ENCODE measurements around the gene SCO2.

SCO2 gene

GRCh38 chr22:50521710-50522109 lies 3.7 kb downstream of the SCO2 start:
- TF ChIP-seq ZBTB7A (IDR thresholded peaks at IDR 0.05; ENCODE audit: low read depth), result no peak
- TF ChIP-seq YY1 (IDR thresholded peaks at IDR 0.05; ENCODE audit: low read depth), result no peak
- TF ChIP-seq MAX (IDR thresholded peaks at IDR 0.05), result no peak
- no peak for TF ChIP-seq USF1 (IDR thresholded peaks at IDR 0.05)
- TF ChIP-seq TEAD4 (IDR thresholded peaks at IDR 0.05), result no peak

- TF ChIP-seq MAX (IDR thresholded peaks at IDR 0.05) (no peak), FOXM1 (IDR thresholded peaks at IDR 0.05; ENCODE audit: borderline replicate concordance, low read depth) (no peak), TEAD4 (IDR thresholded peaks at IDR 0.05) (no peak), YY1 (IDR thresholded peaks at IDR 0.05; ENCODE audit: low read depth) (no peak), CREB1 (IDR thresholded peaks at IDR 0.05; ENCODE audit: low read depth) (no peak)
Measured at GRCh38 chr22:50520826-50521453, 4.5 kb downstream of the SCO2 start.

- TF ChIP-seq TEAD4 (IDR thresholded peaks at IDR 0.05) (no peak), RAD21 (IDR thresholded peaks at IDR 0.05; ENCODE audit: low read depth) (no peak), CEBPB (IDR thresholded peaks at IDR 0.05) (no peak), NFIC (IDR thresholded peaks at IDR 0.05) (no peak), TCF12 (IDR thresholded peaks at IDR 0.05; ENCODE audit: low read depth) (no peak), CREB1 (IDR thresholded peaks at IDR 0.05; ENCODE audit: low read depth) (no peak), TAF1 (IDR thresholded peaks at IDR 0.05; ENCODE audit: low read depth) (no peak), MAX (IDR thresholded peaks at IDR 0.05) (no peak), ZBTB7A (IDR thresholded peaks at IDR 0.05; ENCODE audit: low read depth) (no peak), YY1 (IDR thresholded peaks at IDR 0.05; ENCODE audit: low read depth) (no peak), EGR1 (IDR thresholded peaks at IDR 0.05) (no peak), REST (IDR thresholded peaks at IDR 0.05; ENCODE audit: low read depth) (no peak), EP300 (IDR thresholded peaks at IDR 0.05; ENCODE audit: borderline replicate concordance) (no peak), USF1 (IDR thresholded peaks at IDR 0.05) (no peak)
Measured at GRCh38 chr22:50519151-50519550, 6.2 kb downstream of the SCO2 start.

GRCh38 chr22:50518606-50519005 lies 6.8 kb downstream of the SCO2 start:
- TF ChIP-seq NFIC (IDR thresholded peaks at IDR 0.05) (no peak), RAD21 (IDR thresholded peaks at IDR 0.05; ENCODE audit: low read depth) (no peak), TCF12 (IDR thresholded peaks at IDR 0.05; ENCODE audit: low read depth) (no peak), EGR1 (IDR thresholded peaks at IDR 0.05) (no peak), TAF1 (IDR thresholded peaks at IDR 0.05; ENCODE audit: low read depth) (no peak), CREB1 (IDR thresholded peaks at IDR 0.05; ENCODE audit: low read depth) (no peak), YY1 (IDR thresholded peaks at IDR 0.05; ENCODE audit: low read depth) (no peak), FOXM1 (IDR thresholded peaks at IDR 0.05; ENCODE audit: borderline replicate concordance, low read depth) (no peak), CEBPB (IDR thresholded peaks at IDR 0.05) (no peak)

GRCh38 chr22:50517495-50518260 lies 7.7 kb downstream of the SCO2 start:
- TF ChIP-seq NFIC (IDR thresholded peaks at IDR 0.05) (no peak), YY1 (IDR thresholded peaks at IDR 0.05; ENCODE audit: low read depth) (no peak)

- TF ChIP-seq MAX (IDR thresholded peaks at IDR 0.05) (no peak), EP300 (IDR thresholded peaks at IDR 0.05; ENCODE audit: borderline replicate concordance) (no peak), ZBTB7A (IDR thresholded peaks at IDR 0.05; ENCODE audit: low read depth) (no peak), CEBPB (IDR thresholded peaks at IDR 0.05) (no peak), CREB1 (IDR thresholded peaks at IDR 0.05; ENCODE audit: low read depth) (no peak), TCF12 (IDR thresholded peaks at IDR 0.05; ENCODE audit: low read depth) (no peak), USF1 (IDR thresholded peaks at IDR 0.05) (no peak), YY1 (IDR thresholded peaks at IDR 0.05; ENCODE audit: low read depth) (no peak), FOXM1 (IDR thresholded peaks at IDR 0.05; ENCODE audit: borderline replicate concordance, low read depth) (no peak), NFIC (IDR thresholded peaks at IDR 0.05) (no peak), RAD21 (IDR thresholded peaks at IDR 0.05; ENCODE audit: low read depth) (no peak), REST (IDR thresholded peaks at IDR 0.05; ENCODE audit: low read depth) (no peak), EGR1 (IDR thresholded peaks at IDR 0.05) (no peak), TEAD4 (IDR thresholded peaks at IDR 0.05) (no peak), TAF1 (IDR thresholded peaks at IDR 0.05; ENCODE audit: low read depth) (no peak)
Measured at GRCh38 chr22:50516891-50517290, 8.5 kb downstream of the SCO2 start.

Measured in Ishikawa (cell line).